Suprapubic skin (tissue), 4 donors: Measurements from ENCODE around the gene EFCAB12. TPM values are rescaled to one million over a fixed set of nuclear protein-coding genes. Genes with fewer than 3 reads are reported as not detected.

ENCODE experiments used
- DNase-seq, 2 donors: peaks; one replicate each; pipeline ENCODE4 v3.0.0-alpha.2; 2019; ENCODE audit warnings: low spot score in 2 of 2
- H3K27ac ChIP-seq: fragments of 200-600 bp; sonication (generic); one replicate; pipeline ENCODE4 v1.5.1; 2019
- H3K27me3 ChIP-seq: fragments of 200-600 bp; sonication (generic); one replicate; pipeline ENCODE4 v1.5.1; 2019
- H3K36me3 ChIP-seq: fragments of 200-600 bp; sonication (generic); one replicate; pipeline ENCODE4 v1.5.1; 2019
- H3K4me1 ChIP-seq: fragments of 200-600 bp; sonication (generic); one replicate; pipeline ENCODE4 v1.5.1; 2019
- H3K4me3 ChIP-seq: fragments of 200-600 bp; sonication (generic); one replicate; pipeline ENCODE4 v1.5.1; 2019; ENCODE audit warnings: mild to moderate bottlenecking
- H3K9me3 ChIP-seq: fragments of 200-600 bp; sonication (generic); one replicate; pipeline ENCODE4 v1.5.1; 2019
- EP300 ChIP-seq: sonication (generic); formaldehyde crosslinking; IDR thresholded peaks from one replicate; pipeline ENCODE4 v1.6.1; 2017; ENCODE audit warnings: antibody characterized with exemption
- POLR2A ChIP-seq, 2 donors: fragments of 450-650 bp; IDR thresholded peaks; one replicate each; pipeline ENCODE4 v1.6.1; 2017; ENCODE audit warnings: antibody characterized with exemption in 2 of 2, mild to moderate bottlenecking in 2 of 2, moderate library complexity in 2 of 2
- POLR2AphosphoS5 ChIP-seq, 3 donors: sonication (generic); formaldehyde crosslinking; IDR thresholded peaks; one replicate each; pipeline ENCODE4 v1.6.1; 2017; ENCODE audit warnings: antibody characterized with exemption in 3 of 3
- WGBS: methylation state at CpG from one replicate; pipeline ENCODE4 v1.1.5; 2018; 5-methylcytosine and 5-hydroxymethylcytosine counted together
- total RNA-seq, 4 donors: library from RNA; depleted of rRNA; stranded (reverse); fragments of >200 nt; gene quantifications; one replicate each; pipeline ENCODE4 v1.1.0, GENCODE V29; 2016
- TF ChIP-seq, protein P1 (sequence below), 2 donors: fragments of 200-600 bp in 1 of 2; fragments of 450-650 bp in 1 of 2; sonication (generic) in 1 of 2; IDR thresholded peaks; one replicate each; pipeline ENCODE4 v1.5.1; 2016 to 2019; ENCODE audit warnings: antibody characterized with exemption in 2 of 2, mild to moderate bottlenecking in 1 of 2, moderate library complexity in 1 of 2

EFCAB12 gene
- total RNA-seq, 4 donors from 2014 or later: 0.13 to 1.1 (median 0.23) TPM; not detected in 1

DNA sequence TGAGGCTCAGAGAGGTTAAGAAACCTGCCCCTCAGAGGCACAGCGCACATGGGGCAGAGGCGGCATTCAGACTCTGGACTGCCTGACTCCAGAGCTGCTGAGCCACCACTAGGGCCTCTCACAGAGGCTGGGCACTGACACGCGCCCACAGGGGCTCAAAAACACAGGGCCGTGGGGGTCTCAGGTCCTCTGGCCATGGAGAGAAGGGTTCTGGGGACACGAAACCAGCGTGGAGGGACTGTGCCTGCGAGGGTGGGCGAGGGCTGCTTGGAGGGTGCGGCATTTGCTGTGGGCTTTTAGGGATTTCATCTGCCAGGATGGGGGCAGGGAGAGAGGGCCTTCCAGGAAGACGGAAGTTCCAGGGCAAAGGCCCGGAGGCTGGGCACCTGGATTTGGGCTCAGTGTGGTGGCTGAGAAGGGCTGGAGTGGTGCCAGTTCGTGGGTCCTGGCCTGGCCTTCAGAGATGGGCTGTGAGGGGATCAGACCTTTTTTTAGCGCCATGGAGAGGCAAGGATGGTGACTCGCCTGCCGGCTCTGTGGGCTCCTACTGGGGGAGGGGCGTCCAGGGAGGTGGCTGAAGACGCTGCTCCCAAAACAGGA, 69.6 kb downstream of the EFCAB12 start:
- 65% methylated on average over 9 of the region's 18 CpGs for WGBS
- no peak overlapping the region for H3K4me3 ChIP-seq
- H3K27ac ChIP-seq: no peak overlapping the region
- TF ChIP-seq, protein P1, sequence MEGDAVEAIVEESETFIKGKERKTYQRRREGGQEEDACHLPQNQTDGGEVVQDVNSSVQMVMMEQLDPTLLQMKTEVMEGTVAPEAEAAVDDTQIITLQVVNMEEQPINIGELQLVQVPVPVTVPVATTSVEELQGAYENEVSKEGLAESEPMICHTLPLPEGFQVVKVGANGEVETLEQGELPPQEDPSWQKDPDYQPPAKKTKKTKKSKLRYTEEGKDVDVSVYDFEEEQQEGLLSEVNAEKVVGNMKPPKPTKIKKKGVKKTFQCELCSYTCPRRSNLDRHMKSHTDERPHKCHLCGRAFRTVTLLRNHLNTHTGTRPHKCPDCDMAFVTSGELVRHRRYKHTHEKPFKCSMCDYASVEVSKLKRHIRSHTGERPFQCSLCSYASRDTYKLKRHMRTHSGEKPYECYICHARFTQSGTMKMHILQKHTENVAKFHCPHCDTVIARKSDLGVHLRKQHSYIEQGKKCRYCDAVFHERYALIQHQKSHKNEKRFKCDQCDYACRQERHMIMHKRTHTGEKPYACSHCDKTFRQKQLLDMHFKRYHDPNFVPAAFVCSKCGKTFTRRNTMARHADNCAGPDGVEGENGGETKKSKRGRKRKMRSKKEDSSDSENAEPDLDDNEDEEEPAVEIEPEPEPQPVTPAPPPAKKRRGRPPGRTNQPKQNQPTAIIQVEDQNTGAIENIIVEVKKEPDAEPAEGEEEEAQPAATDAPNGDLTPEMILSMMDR (IDR thresholded peaks at IDR 0.05): no peak
- no peak for TF ChIP-seq POLR2A (IDR thresholded peaks at IDR 0.05)
- H3K36me3 ChIP-seq: no peaks in the 10 kb centered on the region
- no peaks in the 10 kb centered on the region for H3K9me3 ChIP-seq
- DNase-seq: no peak
- no peaks in the 10 kb centered on the region for H3K4me1 ChIP-seq
- H3K27me3 ChIP-seq: no peaks in the 10 kb centered on the region

DNA sequence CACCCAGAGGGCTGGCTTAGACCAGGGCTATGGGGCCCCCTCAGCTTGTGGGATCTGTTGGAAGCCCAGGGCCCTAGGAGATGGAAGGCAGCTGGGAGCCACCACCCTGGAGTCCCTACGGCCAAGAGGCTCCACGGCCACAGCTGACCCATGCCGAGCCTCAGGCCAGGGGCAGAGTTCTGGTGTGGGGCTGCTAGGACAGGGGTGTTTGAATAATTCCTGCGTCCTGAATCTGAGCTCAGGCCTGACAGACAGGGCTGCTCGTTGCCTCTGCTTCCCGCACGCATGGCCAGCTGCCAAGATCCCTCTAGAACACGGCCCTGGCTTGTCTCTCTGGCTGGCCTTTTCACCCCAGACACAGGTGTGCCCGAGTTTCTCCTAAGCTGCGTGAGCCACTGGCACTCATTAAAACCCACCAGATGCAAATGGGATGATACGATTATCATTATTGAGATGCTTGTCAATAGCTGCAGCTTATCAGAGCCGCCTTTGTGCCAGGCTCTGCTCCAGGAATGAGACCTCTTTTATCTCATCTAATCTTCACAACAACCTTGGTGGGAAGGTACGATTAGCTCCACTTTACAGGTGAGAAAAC, 70.2 kb downstream of the EFCAB12 start:
- no peak for DNase-seq
- H3K4me3 ChIP-seq: no peak overlapping the region
- no peaks in the 10 kb centered on the region for H3K36me3 ChIP-seq
- H3K27ac ChIP-seq: no peak overlapping the region
- no peaks in the 10 kb centered on the region for H3K27me3 ChIP-seq
- WGBS: 76% methylated on average over 7 of the region's 13 CpGs
- TF ChIP-seq, protein P1 (IDR thresholded peaks at IDR 0.05): no peak
- TF ChIP-seq EP300: no peak
- TF ChIP-seq POLR2A (IDR thresholded peaks at IDR 0.05): no peak
- no peak for TF ChIP-seq POLR2AphosphoS5 (IDR thresholded peaks at IDR 0.05)
- no peaks in the 10 kb centered on the region for H3K4me1 ChIP-seq
- no peaks in the 10 kb centered on the region for H3K9me3 ChIP-seq

DNA sequence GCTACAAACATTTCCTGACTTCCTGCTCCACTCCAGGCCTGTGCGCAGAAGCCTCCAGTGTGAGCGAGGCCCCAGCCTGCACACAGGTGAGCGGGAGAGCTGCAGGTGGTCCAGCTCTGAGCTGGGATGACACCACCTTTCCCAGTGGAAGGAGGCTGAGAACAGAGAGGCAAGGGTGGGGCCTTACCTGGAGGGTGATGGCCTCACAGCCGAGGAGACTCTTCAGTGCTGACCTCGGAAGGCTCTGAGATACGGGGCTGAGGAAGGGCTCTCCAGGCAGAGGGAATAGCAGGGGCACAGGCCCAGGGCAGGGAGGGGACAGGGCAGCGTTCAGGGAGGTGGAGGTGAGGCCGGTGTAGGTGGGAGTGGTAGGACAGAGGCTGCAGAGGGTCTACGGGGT, 70.8 kb downstream of the EFCAB12 start:
- Histone ChIP-seq H3K27ac (no peak overlapping the region), H3K4me1 (no peaks in the 10 kb centered on the region), H3K36me3 (no peaks in the 10 kb centered on the region), H3K4me3 (no peak overlapping the region), H3K27me3 (no peaks in the 10 kb centered on the region), H3K9me3 (no peaks in the 10 kb centered on the region)
- no peak for TF ChIP-seq POLR2A (IDR thresholded peaks at IDR 0.05)
- no peak for TF ChIP-seq EP300
- TF ChIP-seq, protein P1 (IDR thresholded peaks at IDR 0.05): no peak
- no peak for TF ChIP-seq POLR2AphosphoS5 (IDR thresholded peaks at IDR 0.05)
- DNase-seq: no peak
- 95% methylated on average over 4 of the region's 9 CpGs for WGBS

DNA sequence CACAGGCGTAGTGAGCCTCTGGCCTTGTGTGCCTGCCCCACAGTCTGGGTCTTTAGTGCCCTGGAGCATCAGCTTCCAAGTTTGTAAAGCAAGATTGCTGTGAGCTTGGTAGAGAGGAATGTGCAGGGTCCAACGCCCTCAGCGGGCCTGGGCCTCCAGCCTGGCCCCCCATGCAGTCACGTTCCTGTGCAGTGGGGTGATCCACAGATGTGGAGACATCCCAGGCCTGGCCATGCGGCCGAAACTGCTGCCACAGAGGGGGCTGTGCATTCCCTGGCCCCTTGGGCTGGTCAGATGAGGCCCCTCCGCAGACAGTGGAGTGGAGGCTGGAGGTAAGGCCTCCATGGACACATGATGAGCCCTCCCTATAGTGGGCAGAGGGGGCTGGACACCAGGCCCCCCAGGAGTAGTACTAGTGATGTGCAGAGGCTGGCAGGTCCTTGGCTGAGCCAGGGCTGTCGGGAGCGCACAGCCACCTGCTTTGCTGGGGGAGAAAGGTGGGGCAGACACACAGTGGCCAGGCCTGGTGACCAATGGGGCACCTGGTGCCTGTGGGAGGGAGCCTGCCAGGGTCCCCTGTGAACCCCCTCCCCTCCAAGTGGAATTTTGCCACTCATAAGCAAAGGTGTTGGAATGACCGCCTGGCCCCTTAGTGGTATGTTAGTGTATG, 71.5 kb downstream of the EFCAB12 start:
- TF ChIP-seq EP300: no peak
- TF ChIP-seq POLR2A (IDR thresholded peaks at IDR 0.05): no peak
- TF ChIP-seq, protein P1 (IDR thresholded peaks at IDR 0.05): no peak
- TF ChIP-seq POLR2AphosphoS5 (IDR thresholded peaks at IDR 0.05): no peak
- Histone ChIP-seq H3K9me3 (no peaks in the 10 kb centered on the region), H3K36me3 (no peaks in the 10 kb centered on the region), H3K27ac (no peak overlapping the region), H3K27me3 (no peaks in the 10 kb centered on the region), H3K4me3 (no peak overlapping the region), H3K4me1 (no peaks in the 10 kb centered on the region)
- no peak for DNase-seq
- 100% methylated on average over 1 of the region's 10 CpGs for WGBS

DNA sequence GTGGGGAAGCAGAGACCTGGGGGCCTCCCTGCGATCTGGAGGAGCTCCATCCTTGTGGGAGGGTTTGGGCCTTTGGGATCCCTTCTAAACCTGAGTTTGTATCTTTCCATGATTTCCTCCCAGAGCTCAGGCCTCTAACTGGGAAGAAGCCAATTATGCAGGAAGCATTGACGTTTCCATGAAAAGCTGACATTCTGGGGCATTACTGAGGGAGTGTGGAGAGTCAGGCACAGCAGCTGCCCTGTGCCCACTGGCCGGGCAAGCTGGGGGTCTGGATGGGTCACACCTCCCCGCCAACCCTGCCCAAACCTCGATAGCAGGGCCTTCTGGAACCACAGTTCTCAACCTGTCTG, 74.9 kb downstream of the EFCAB12 start:
- Histone ChIP-seq H3K27me3 (no peaks in the 10 kb centered on the region), H3K9me3 (no peaks in the 10 kb centered on the region), H3K4me3 (no peak overlapping the region), H3K4me1 (no peaks in the 10 kb centered on the region), H3K27ac (no peak overlapping the region), H3K36me3 (no peaks in the 10 kb centered on the region)
- 93% methylated on average over 5 of the region's 5 CpGs for WGBS
- no peak for DNase-seq
- TF ChIP-seq POLR2AphosphoS5 (IDR thresholded peaks at IDR 0.05) (no peak), EP300 (no peak), POLR2A (IDR thresholded peaks at IDR 0.05) (no peak)
- TF ChIP-seq, protein P1 (IDR thresholded peaks at IDR 0.05): no peak
